Kasumi-1 (cell line): ENCODE data around the gene RNF212B.

ENCODE experiments used
- DNase-seq, 2 experiments: peaks; one replicate each; lab custom pipeline; 2025; lab: John Stamatoyannopoulos, UW

RNF212B gene

GRCh38 chr14:23321572-23322547, 84.1 kb downstream of the RNF212B start:
- peak; percentile 32 to 40 for DNase-seq
